Thyroid gland (tissue), 4 donors: ENCODE measurements around the gene CACNA1G.

Source experiments
- CTCF ChIP-seq, 6 experiments: fragments of 200-600 bp in 3 of 6; fragments of 450-650 bp in 3 of 6; sonication (generic) in 3 of 6; IDR thresholded peaks; one replicate each; pipeline ENCODE4 v1.5.1; 2016 to 2019; ENCODE audit warnings: antibody characterized with exemption in 6 of 6, mild to moderate bottlenecking in 2 of 6, inconsistent platforms in 1 of 6, moderate library complexity in 1 of 6
- POLR2A ChIP-seq, 2 donors: fragments of 450-650 bp; IDR thresholded peaks; one replicate each; pipeline ENCODE4 v1.6.1; 2017; ENCODE audit warnings: antibody characterized with exemption in 2 of 2, mild to moderate bottlenecking in 2 of 2, moderate library complexity in 1 of 2

- TF ChIP-seq CTCF (IDR thresholded peaks at IDR 0.05) (no peak), POLR2A (IDR thresholded peaks at IDR 0.05) (no peak)
Observed at GRCh38 chr17:50660887-50661345, 100.4 kb downstream of the CACNA1G start.
